GM19397 (cell line): ENCODE results near the gene CGB2.
"Not testable (repeated sequence)": the region's sequence is repeated elsewhere in the genome, so short reads cannot be mapped to it uniquely, and the experiment has no call there.

Source experiments
- ATAC-seq: cut with Tn5 transposase; IDR thresholded peaks from one replicate; pipeline ENCODE4 v1.9.1; 2021; ENCODE audit warnings: mild to moderate bottlenecking, moderate library complexity; ENCODE audit not compliant: unreplicated experiment

CGB2 gene

GRCh38 chr19:49030323-49030722 lies 1.4 kb upstream of the CGB2 start:
- not testable (repeated sequence) for ATAC-seq

GRCh38 chr19:49036815-49037214 lies 5.1 kb downstream of the CGB2 start, which contains the start of gene CGB1:
Gene CGB1, minus strand, starts transcription at chr19:49036895. Its CDS starts 184 bp downstream, at chr19:49036711.
- ATAC-seq = not testable (repeated sequence)

GRCh38 chr19:49038111-49038510 lies 6.4 kb downstream of the CGB2 start:
- not testable (repeated sequence) for ATAC-seq

- ATAC-seq = not testable (repeated sequence)
Observed at GRCh38 chr19:49038557-49039276, 7.0 kb downstream of the CGB2 start.

GRCh38 chr19:49039736-49040135 lies 8.0 kb downstream of the CGB2 start:
- not testable (repeated sequence) for ATAC-seq

- no peak for ATAC-seq
Observed at GRCh38 chr19:49042177-49042576, 10.5 kb downstream of the CGB2 start.

- not testable (repeated sequence) for ATAC-seq
Observed at GRCh38 chr19:49042666-49043065, 11.0 kb downstream of the CGB2 start.

- not testable (repeated sequence) for ATAC-seq
Observed at GRCh38 chr19:49043548-49043947, 11.9 kb downstream of the CGB2 start, which contains the start of gene CGB5. Gene CGB5, plus strand, starts transcription at chr19:49043848. Its CDS starts 362 bp downstream, at chr19:49044210.

GRCh38 chr19:49049011-49049410 lies 17.3 kb downstream of the CGB2 start, which contains the start of gene CGB8:
Gene CGB8, minus strand, starts transcription at chr19:49049111. Its CDS starts 372 bp downstream, at chr19:49048739.
- ATAC-seq = not testable (repeated sequence)

GRCh38 chr19:49049834-49050233 lies 18.1 kb downstream of the CGB2 start:
- not testable (repeated sequence) for ATAC-seq

GRCh38 chr19:49050376-49051033 lies 18.8 kb downstream of the CGB2 start:
- not testable (repeated sequence) for ATAC-seq

- no peak for ATAC-seq
Observed at GRCh38 chr19:49056101-49056901, 24.6 kb downstream of the CGB2 start.

- ATAC-seq = not testable (repeated sequence)
Observed at GRCh38 chr19:49056902-49057596, 25.4 kb downstream of the CGB2 start.

- ATAC-seq = no peak
Observed at GRCh38 chr19:49057636-49058234, 26.0 kb downstream of the CGB2 start, which contains the start of gene CGB7. Gene CGB7, minus strand, starts transcription at chr19:49057749. Its CDS starts 2,374 bp downstream, at chr19:49055375.

GRCh38 chr19:49058562-49058961 lies 26.9 kb downstream of the CGB2 start:
- ATAC-seq = no peak

- no peak for ATAC-seq
Observed at GRCh38 chr19:49059053-49059452, 27.4 kb downstream of the CGB2 start.

GRCh38 chr19:49061000-49061399 lies 29.3 kb downstream of the CGB2 start:
- ATAC-seq = no peak

GRCh38 chr19:49061445-49061844 lies 29.8 kb downstream of the CGB2 start:
- ATAC-seq = no peak

- ATAC-seq = no peak
Observed at GRCh38 chr19:49064029-49064629, 32.4 kb downstream of the CGB2 start.
